ENCODE data around the gene NOSIP. TPM values are rescaled to one million over a fixed set of nuclear protein-coding genes. Genes with fewer than 3 reads are reported as not detected.

Gene NOSIP
- polyA plus RNA-seq, 1 of the 3 experiments (the other 2 are of a cell fraction), result 128 TPM

- H3K79me2 ChIP-seq (ENCODE audit: insufficient read depth), result peaks cover 87% of the 10 kb centered on the region
- no peaks in the 10 kb centered on the region for H3K27me3 ChIP-seq (ENCODE audit: insufficient read depth)
- no peaks in the 10 kb centered on the region for H3K4me1 ChIP-seq (ENCODE audit: control insufficient read depth in 1 of 2, insufficient read depth in 2 of 2, low read depth in 1 of 2, low read length in 1 of 2)
- no peak overlapping the region for H2AFZ ChIP-seq (ENCODE audit: low read depth)
- H3K36me3 ChIP-seq (replicated peaks in 1 of 2; ENCODE audit: control insufficient read depth in 1 of 2, insufficient read depth in 2 of 2, low read length in 1 of 2), result peaks cover 0 to 3% of the 10 kb centered on the region in 2 experiments
- no peak overlapping the region for H3K4me3 ChIP-seq (ENCODE audit: low read depth in 2 of 2, low read length in 1 of 2)
- TF ChIP-seq USF2 (IDR thresholded peaks at IDR 0.05; ENCODE audit: borderline replicate concordance, low read depth, low read length) (no peak), MEF2A (IDR thresholded peaks at IDR 0.05; ENCODE audit: borderline replicate concordance, low read depth) (no peak), NFIC (IDR thresholded peaks at IDR 0.05; ENCODE audit: borderline replicate concordance) (no peak), MXI1 (IDR thresholded peaks at IDR 0.05; ENCODE audit: low read depth, low read length) (no peak), YY1 (IDR thresholded peaks at IDR 0.05; ENCODE audit: low read depth) (no peak), RFX5 (IDR thresholded peaks at IDR 0.05; ENCODE audit: low read length) (no peak), TAF1 (IDR thresholded peaks at IDR 0.05; ENCODE audit: borderline replicate concordance, low read depth, low read length) (no peak), GATA2 (CRISPR knock-in tag; IDR thresholded peaks at IDR 0.05) (no peak), CTCF (IDR thresholded peaks at IDR 0.05) (no peak), SMC3 (IDR thresholded peaks at IDR 0.05; ENCODE audit: low read depth, low read length) (no peak), RAD21 (IDR thresholded peaks at IDR 0.05; ENCODE audit: low read length) (no peak), ELF1 (IDR thresholded peaks at IDR 0.05) (no peak), RCOR1 (IDR thresholded peaks at IDR 0.05; ENCODE audit: low read length) (no peak), FOXM1 (IDR thresholded peaks at IDR 0.05; ENCODE audit: low read depth) (no peak), EP300 (IDR thresholded peaks at IDR 0.05; ENCODE audit: borderline replicate concordance in 1 of 2, low read depth in 1 of 2, low read length in 1 of 2) (no peak), EZH2phosphoT487 (IDR thresholded peaks at IDR 0.05; ENCODE audit: borderline replicate concordance, low read depth) (no peak)
- TF ChIP-seq, protein P1, sequence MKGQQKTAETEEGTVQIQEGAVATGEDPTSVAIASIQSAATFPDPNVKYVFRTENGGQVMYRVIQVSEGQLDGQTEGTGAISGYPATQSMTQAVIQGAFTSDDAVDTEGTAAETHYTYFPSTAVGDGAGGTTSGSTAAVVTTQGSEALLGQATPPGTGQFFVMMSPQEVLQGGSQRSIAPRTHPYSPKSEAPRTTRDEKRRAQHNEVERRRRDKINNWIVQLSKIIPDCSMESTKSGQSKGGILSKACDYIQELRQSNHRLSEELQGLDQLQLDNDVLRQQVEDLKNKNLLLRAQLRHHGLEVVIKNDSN (IDR thresholded peaks at IDR 0.05; ENCODE audit: borderline replicate concordance, low read depth), result no peak
- TF ChIP-seq, protein P2, sequence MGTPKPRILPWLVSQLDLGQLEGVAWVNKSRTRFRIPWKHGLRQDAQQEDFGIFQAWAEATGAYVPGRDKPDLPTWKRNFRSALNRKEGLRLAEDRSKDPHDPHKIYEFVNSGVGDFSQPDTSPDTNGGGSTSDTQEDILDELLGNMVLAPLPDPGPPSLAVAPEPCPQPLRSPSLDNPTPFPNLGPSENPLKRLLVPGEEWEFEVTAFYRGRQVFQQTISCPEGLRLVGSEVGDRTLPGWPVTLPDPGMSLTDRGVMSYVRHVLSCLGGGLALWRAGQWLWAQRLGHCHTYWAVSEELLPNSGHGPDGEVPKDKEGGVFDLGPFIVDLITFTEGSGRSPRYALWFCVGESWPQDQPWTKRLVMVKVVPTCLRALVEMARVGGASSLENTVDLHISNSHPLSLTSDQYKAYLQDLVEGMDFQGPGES (IDR thresholded peaks at IDR 0.05; ENCODE audit: low read depth, low read length), result no peak
- TF ChIP-seq, protein P3, sequence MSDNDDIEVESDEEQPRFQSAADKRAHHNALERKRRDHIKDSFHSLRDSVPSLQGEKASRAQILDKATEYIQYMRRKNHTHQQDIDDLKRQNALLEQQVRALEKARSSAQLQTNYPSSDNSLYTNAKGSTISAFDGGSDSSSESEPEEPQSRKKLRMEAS (IDR thresholded peaks at IDR 0.05; ENCODE audit: low read depth), result no peak
- H4K20me1 ChIP-seq (ENCODE audit: insufficient read depth), result peaks cover 25% of the 10 kb centered on the region
- no peak overlapping the region for H3K9ac ChIP-seq
- WGBS (ENCODE audit: low lambda C conversion rate), result 85% methylated on average over 4 of the region's 4 CpGs
- no peaks in the 10 kb centered on the region for H3K9me2 ChIP-seq
- DNase-seq, result no peak
- H3K9me3 ChIP-seq, result no peaks in the 10 kb centered on the region
- ChIA-PET POLR2A (no interaction called here), CTCF (interaction anchor here (0.7 to 2.4 kb wide), 6 partner anchors 18 to 254 kb away, joined by 3 to 11 read pairs (median 5); no protein-coding TSS in a partner anchor)
- no peaks in the 10 kb centered on the region for H3F3A ChIP-seq (replicated peaks; ENCODE audit: insufficient read depth)
- no peak overlapping the region for H3K27ac ChIP-seq (ENCODE audit: low read depth in 2 of 2, low read length in 1 of 2)
- H3K4me2 ChIP-seq, result no peak overlapping the region
Measured at GRCh38 chr19:49565261-49565660, 15.1 kb downstream of the NOSIP start.
